ENCODE results near the gene CERS1.

- TF ChIP-seq CTCF (IDR thresholded peaks at IDR 0.05; ENCODE audit: low read length) (no peak), EZH2 (IDR thresholded peaks at IDR 0.05; ENCODE audit: borderline replicate concordance, low read length) (no peak)
Observed at GRCh38 chr19:18921593-18921992, 25.6 kb upstream of the CERS1 start.

Data from OCI-LY1 (cell line).